Stimulated activated CD8-positive, alpha-beta memory T cell treated with anti-CD3 and anti-CD28 coated beads, Interleukin-4, amount 100 ng/mL, for 1 hour (primary cell): ENCODE results near the gene NMNAT1.
"Not testable (repeated sequence)": the region's sequence is repeated elsewhere in the genome, so short reads cannot be mapped to it uniquely, and the experiment has no call there.

Experiments used
- DNase-seq, 2 donors: peaks; one replicate each; pipeline ENCODE4 v3.0.0-alpha.2; 2020; ENCODE audit warnings: low read depth in 2 of 2, low spot score in 1 of 2

The NMNAT1 gene

DNA sequence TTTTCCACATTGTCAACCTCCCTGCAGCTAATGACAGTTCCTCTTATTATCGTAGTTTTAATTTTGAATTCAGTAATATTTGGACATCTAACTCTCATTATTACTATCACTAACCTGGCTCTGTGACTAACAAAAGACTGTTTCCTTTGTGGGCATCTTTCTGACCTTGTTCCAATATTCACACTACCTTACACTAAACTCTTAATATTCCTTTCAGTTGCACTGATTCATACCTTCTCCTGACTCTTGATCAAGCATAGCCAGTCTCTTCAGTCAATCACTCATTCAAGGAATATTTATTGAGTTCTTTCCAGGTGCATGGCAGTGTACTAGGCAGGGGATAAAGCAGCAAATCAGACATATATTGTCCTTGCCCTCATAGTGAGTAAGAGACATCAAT, 25.4 kb upstream of the NMNAT1 start:
- no peak for DNase-seq

- no peak for DNase-seq
Observed at GRCh38 chr1:9920606-9921005, 22.7 kb upstream of the NMNAT1 start.

- DNase-seq = no peak
Observed at GRCh38 chr1:9922342-9922741, 20.9 kb upstream of the NMNAT1 start.

DNA sequence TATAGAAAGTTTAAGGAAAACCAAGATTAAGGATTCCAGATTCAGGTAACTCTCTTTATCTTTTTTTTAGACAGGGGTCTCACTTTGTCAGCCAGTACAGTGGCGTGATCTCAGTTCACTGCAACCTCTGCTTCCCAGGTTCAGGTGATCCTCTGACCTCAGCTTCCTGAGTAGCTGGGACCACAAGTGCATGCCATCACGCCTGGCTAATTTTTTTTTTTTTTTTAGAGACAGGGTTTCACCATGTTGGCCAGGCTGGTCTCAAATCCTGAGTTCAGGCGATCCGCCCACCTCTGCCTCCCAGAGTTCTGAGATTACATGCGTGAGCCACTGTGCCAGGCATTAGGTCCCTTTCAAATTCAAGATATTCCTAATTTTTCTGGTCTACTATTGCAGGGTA, 16.0 kb upstream of the NMNAT1 start:
- no peak for DNase-seq

- no peak for DNase-seq
Observed at GRCh38 chr1:9929431-9930385, 13.6 kb upstream of the NMNAT1 start.

GRCh38 chr1:9942399-9942938, 806 bp upstream of the NMNAT1 start:
- DNase-seq = no peak

- DNase-seq = no peak
Observed at GRCh38 chr1:9946315-9946714, 3.0 kb downstream of the NMNAT1 start.

DNA sequence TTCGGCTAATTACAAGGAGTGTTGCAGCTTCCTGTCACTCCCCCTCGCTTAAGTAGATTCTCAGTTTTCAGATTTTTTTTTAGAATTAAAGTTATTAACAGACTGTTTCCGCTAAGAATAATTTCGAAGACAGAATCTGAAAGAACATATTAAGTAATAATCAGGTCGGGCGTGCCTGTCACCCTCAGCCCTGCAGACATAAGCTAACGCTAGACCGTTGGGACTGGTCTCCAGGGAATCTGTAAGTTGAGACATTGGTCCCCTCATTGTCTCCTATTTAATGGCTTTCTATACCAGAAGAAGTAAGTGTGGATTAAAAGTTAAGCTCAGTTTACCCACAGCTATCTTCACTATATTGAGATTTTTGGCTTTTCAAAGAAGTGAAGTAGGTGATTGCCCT, 14.5 kb downstream of the NMNAT1 start:
- DNase-seq = no peak

GRCh38 chr1:9960011-9960410, 16.7 kb downstream of the NMNAT1 start:
- no peak for DNase-seq

DNA sequence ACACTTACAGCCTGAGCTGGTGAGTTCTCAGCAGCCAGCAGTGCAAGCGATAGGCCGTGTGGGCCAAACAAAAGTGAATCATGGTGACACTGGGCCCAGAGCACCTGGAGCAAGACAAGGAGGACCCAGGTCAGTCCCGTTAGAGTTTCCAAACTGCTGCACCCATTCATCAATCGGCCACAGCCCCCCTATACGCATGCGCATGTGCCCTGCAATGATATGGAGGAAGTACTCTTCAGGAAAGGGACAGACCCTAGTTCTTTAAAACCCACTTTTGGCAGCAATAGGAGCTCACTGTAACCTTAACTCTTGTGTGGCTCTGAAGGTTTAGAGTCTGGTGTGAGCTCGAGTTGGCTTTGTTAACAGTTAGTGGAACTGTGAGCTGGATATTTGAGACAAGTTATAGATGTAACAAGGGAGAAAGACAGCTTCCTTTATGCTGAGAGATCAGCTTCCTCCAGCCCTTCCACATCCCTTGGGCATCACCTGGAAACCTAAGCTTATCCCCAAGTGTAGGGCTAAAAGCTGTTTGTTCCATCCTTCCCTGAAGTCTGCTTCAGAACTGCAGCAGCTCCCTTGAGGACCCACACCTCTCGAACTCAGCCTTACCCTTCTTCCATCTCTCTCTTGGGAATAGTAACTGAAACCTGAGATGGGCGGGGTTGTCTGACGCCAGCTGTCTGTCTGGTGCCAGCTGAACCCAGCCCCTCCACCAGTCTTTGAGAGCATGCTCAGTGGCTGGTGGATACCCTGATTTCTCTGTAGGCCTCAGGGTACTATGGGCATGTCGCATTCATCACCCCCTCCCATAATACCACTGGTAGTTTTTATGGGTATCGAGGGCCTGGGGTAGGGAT, 17.7 kb downstream of the NMNAT1 start:
- no peak for DNase-seq

GRCh38 chr1:9984253-9984652, 41.0 kb downstream of the NMNAT1 start:
- no peak for DNase-seq

DNA sequence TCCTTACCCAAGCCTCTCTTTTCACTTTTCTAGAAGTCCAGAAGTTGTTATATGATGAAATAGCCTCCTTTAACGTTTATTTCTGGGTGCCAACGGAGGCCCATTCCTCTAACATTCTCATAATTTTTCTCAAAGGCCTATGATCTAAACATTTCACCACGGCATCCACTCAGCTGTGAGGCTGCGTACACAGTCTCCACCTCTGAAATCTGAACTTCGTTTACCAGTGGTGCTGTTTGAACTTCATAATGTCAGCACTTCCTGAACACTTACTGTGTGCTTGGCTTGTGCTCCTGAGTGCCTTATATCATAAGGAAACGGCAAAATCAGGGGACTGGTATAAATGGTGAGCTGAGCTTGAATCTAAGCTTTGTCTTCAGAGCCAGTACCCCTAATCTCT, 41.7 kb downstream of the NMNAT1 start:
- DNase-seq = no peak

DNA sequence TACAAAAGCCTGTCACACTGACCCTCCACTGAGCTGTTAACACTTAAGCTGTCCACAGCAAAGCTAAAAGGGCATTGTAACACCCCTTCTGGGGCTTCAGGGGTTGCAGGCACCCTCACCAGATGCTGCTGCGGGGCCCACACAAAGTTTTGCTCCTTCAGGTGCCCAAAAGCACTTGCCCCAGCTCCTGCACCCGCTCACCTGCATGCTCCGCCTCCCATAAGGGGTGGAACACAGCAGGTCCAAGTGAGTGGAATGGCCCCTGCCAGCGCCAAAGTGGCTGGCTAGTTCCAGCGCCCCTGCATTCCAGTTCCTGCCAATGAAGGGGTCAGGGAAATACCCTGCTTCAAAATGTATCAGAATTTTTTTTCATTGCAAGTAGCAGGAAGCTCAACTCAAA, 46.5 kb downstream of the NMNAT1 start:
- DNase-seq = no peak

DNA sequence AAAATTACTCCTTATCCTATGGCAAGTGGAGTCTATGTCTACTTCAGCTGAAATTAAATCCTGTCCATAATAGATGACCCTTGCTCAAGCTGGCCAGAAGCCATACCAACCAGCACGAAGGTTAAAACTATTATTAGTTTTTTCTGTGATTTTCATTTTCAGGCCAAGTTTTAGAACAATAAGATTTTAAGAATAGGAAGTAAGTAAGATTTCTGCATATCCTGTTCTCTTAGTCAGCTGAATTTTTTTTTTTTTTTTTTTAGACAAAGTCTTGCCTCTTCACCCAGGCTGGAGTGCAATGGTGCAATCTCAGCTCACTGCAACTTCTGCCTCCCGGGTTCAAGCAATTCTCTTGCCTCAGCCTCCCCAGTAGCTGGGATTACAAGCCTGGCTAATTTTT, 47.7 kb downstream of the NMNAT1 start:
- no peak for DNase-seq

DNA sequence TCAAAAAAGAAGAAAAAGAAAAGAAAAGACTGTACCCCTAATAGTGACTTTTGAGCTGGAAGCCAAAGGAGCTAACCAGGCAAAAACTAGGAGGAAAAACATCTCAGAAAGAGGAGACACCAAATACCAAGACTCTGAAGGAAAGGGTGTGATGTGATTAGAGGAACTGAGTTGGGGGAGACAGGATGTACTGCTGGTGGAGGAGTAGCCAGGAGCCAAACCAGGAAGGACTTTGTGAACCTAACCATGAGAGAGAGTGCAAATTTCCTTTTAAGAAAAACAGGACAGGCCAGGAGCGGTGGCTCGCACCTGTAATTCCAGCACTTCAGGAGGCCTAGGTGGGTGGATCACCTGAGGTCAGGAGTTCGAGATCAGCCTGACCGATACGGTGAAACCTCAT, 49.6 kb downstream of the NMNAT1 start:
- no peak for DNase-seq

DNA sequence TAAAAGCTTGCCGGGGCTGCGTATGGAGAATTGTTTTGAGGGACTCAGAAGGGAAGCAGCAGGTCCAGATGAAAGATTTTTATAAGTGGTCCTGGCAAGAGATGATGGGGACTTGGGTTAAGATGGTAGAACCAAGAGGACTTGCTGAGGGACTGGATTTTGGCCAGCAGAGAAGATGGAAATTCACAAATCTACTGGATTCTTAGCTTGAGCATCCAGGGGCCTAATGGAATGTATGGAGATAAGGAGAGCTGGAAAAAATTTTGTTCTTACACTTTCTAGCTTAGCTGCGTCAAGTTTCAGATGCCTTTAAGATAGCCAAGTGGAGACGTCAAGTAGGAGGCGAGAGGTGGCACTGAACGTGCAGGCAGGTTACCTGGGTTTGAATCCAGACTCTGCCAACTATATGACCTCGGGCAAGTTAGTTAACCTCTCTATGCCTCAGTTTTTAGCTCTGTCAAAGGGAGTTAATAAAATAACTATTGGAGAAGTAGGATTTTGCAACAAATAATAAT, 50.3 kb downstream of the NMNAT1 start:
- DNase-seq = no peak

- no peak for DNase-seq
Observed at GRCh38 chr1:9996624-9997582, 53.6 kb downstream of the NMNAT1 start, which contains the start of gene RBP7. TSS of gene RBP7 (plus strand) at chr1:9997228. CDS start at chr1:9997259, 31 bp downstream.

- DNase-seq = no peak
Observed at GRCh38 chr1:10001016-10001665, 57.9 kb downstream of the NMNAT1 start.

- DNase-seq = not testable (repeated sequence)
Observed at GRCh38 chr1:10005248-10005647, 62.0 kb downstream of the NMNAT1 start.

- DNase-seq = no peak
Observed at GRCh38 chr1:10007169-10007568, 63.9 kb downstream of the NMNAT1 start.
